K562 (cell line): ENCODE measurements around the gene ATF6B. TPM values are rescaled to one million over a fixed set of nuclear protein-coding genes. Genes with fewer than 3 reads are reported as not detected.

Source experiments
- CAMTA2 ChIP-seq: fragments of 250-450 bp; sonication (Bioruptor Pico); conservative IDR thresholded peaks from 2 replicates; pipeline ENCODE4 v1.5.1; 2022
- CEBPZ ChIP-seq: fragments of 150-350 bp; IDR thresholded peaks from 2 replicates; pipeline ENCODE4 v1.6.1; 2014; ENCODE audit warnings: low read depth, mild to moderate bottlenecking, low read length, borderline replicate concordance
- E2F5 ChIP-seq: sonication (generic); formaldehyde crosslinking; IDR thresholded peaks from 2 replicates; pipeline ENCODE4 v1.8.0; 2022; ENCODE audit warnings: mild to moderate bottlenecking, missing genetic modification reagents
- MTA2 ChIP-seq: fragments of 450-650 bp; IDR thresholded peaks from 2 replicates; pipeline ENCODE4 v1.6.1; 2016; ENCODE audit warnings: low read depth
- MTF1 ChIP-seq: fragments of 250-450 bp; sonication (Bioruptor Pico); IDR thresholded peaks from 2 replicates; pipeline ENCODE4 v1.9.0; 2021; ENCODE audit warnings: moderate library complexity, mild to moderate bottlenecking, inconsistent platforms, borderline replicate concordance
- NBN ChIP-seq: fragments of 450-650 bp; IDR thresholded peaks from 2 replicates; pipeline ENCODE4 v1.6.1; 2016; ENCODE audit warnings: low read depth, mild to moderate bottlenecking
- SREBF2 ChIP-seq: sonication (generic); formaldehyde crosslinking; IDR thresholded peaks from 2 replicates; pipeline ENCODE4 v1.4.0; 2020; ENCODE audit warnings: mild to moderate bottlenecking, missing genetic modification reagents
- TAF15 ChIP-seq: fragments of 200-400 bp; formaldehyde crosslinking; IDR thresholded peaks from 2 replicates; pipeline ENCODE4 v1.6.1; 2017; ENCODE audit warnings: mild to moderate bottlenecking, low read depth, low read length, moderate library complexity
- TCF7L2 ChIP-seq: fragments of 150-350 bp; IDR thresholded peaks from 2 replicates; pipeline ENCODE4 v1.6.1; 2016; ENCODE audit warnings: low read depth, mild to moderate bottlenecking, low read length, moderate library complexity
- ZC3H8 ChIP-seq: fragments of 450-650 bp; IDR thresholded peaks from 2 replicates; pipeline ENCODE4 v1.6.1; 2017
- ZNF318 ChIP-seq, 2 experiments: fragments of 450-650 bp; IDR thresholded peaks; 2 replicates each; pipeline ENCODE4 v1.6.1; 2016; ENCODE audit warnings: mild to moderate bottlenecking in 2 of 2, borderline replicate concordance in 1 of 2, low read depth in 1 of 2, moderate library complexity in 1 of 2
- ZNF592 ChIP-seq: fragments of 450-650 bp; IDR thresholded peaks from 2 replicates; pipeline ENCODE4 v1.6.1; 2017; ENCODE audit warnings: antibody characterized with exemption, mild to moderate bottlenecking
- polyA plus RNA-seq, 8 experiments: library from polyadenylated mRNA; depleted of rRNA in 4 of 8; stranded (reverse) in 5 of 8; unstranded in 3 of 8; fragments of >200 nt; fragmentation: Nextera tagmentation in 2 of 8; fragmentation: Illumina TruSeq in 1 of 8; extraction: Ambion mirVana in 2 of 8; extraction: Trizol in 1 of 8; gene quantifications; 2 replicates each; pipeline versions ENCODE4 v1.2.1 to v1.2.3, GENCODE V29; 2011 to 2014; ENCODE audit warnings: inconsistent platforms in 1 of 8, missing spikeins in 1 of 8
- total RNA-seq, 7 experiments: library from RNA; depleted of rRNA in 6 of 7; stranded (reverse); fragments of >200 nt in 6 of 7; fragmentation: Illumina TruSeq in 2 of 7; extraction: Trizol in 2 of 7; gene quantifications; 2 replicates each; pipeline versions ENCODE4 v1.2.1 to v1.2.3, GENCODE V29; 2011 to 2021; ENCODE audit warnings: low replicate concordance in 1 of 7

The ATF6B gene
- total and polyA plus RNA-seq, 9 of the 15 experiments (the other 6 are each of a cell fraction or from before 2014, with no cell fraction given), result 20.7 to 131 (median 31.7) TPM

GRCh38 chr6:32109765-32110160 lies 18.3 kb downstream of the ATF6B start (continued):
- TF ChIP-seq ZNF318 (IDR thresholded peaks at IDR 0.05; ENCODE audit: borderline replicate concordance in 1 of 2, low read depth in 1 of 2) (no peak), E2F5 (CRISPR knock-in tag) (no peak), TAF15 (no peak), ZC3H8 (no peak), MTA2 (no peak), NBN (no peak), CAMTA2 (CRISPR knock-in tag) (no peak), MTF1 (no peak), TCF7L2 (no peak), ZNF592 (no peak), SREBF2 (no peak), CEBPZ (no peak)
